NCI-H1436 treated with DMSO at 0.1 percent for 48 hours (cell line): ENCODE results near the gene ANKS1B.
"Not testable (repeated sequence)": the region's sequence is repeated elsewhere in the genome, so short reads cannot be mapped to it uniquely, and the experiment has no call there.

ENCODE experiments used
- DNase-seq: peaks from one replicate; lab custom pipeline; 2025; lab: John Stamatoyannopoulos, UW

Gene ANKS1B

DNA sequence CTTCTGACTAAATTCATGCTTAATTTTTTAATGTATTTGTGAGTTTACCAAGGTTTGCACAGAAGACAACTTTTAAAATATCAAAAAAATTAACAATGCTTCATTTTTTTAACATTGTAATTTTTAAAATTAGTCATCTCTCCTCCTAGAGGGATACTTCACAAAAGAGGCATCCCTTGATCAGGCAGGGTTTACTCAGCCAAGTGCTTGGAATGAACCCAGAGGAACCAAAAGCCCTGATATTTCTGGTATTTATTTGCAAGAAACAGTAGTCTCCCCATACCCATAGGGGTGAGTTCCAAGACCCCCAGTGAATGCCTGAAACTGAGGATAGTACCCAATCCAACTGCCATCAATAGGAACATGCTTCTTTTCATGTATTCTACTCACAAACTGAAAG is 284.7 kb downstream of the ANKS1B start:
- no peak for DNase-seq

DNA sequence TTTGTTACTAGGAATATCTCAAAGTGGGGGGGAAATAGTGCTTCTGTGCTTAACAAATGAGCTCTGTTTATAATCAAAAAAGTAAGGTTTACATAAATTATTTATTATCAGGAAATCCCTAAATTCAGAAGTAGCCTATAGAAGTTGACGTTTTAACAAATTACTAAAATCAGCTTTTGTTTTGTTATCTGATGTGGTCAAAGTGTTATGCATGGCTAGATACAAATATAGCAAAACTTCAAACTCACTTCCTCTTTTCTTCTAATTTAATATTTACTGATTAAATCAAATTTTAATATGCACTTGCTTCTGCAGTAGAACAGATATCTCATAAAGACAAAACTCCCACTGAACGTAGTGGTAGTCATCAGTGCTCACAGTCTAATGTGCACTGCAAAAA is 289.7 kb downstream of the ANKS1B start:
- DNase-seq = no peak

DNA sequence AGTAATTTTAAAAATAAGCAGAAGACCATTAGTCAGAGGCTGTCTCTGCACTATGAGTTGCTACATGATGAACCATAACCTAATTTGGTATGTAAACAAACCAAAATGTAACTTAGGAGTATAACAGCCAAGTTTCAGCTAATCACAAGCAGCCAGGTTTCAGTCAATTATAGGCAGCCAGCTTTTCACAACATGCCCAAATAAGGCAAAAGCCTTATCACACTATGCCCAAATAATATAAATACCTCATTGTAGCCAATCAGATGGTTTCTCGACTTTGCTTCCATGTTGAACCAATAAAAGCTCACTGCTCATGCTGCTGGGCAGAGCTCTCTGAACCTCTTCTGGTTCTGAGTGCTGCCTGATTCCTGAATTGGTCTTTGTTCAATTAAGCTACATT is 298.6 kb downstream of the ANKS1B start:
- no peak for DNase-seq

DNA sequence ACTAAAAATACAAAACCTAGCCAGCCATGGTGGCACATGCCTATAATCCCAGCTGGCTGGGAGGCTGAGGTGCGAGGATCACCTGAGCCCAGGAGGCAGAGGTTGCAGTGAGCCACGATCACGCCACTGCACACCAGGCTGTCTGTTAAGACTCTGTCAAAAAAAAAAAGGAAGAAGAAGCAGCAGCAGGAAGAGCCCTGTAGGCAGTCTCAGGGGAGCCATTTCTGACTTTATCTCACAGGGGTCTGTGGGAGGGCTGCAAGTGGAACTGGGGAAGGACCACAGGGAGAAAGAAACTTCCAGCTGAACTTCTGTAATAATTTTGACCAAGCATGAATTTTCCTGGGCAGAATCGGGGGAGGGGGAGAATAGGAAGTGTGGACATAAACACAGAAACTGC is 304.5 kb downstream of the ANKS1B start:
- no peak for DNase-seq

DNA sequence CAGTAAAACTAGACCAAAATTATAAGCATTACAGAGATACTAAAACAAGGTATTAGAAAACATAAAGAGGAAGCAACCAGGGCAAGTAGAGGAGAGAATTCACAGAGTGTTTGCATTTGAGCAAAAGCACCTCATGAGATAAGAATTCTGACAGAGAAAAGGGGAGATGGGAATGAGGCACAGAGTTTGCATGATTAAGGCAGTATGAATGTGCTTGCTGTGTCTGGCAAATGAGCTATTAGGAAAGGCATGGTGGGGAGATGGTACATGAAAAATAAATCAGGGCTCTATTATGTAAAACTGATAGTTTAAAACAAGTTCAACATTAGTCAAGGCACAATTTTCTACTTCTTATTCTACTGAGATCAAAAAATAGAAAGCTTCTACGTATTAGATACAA is 314.1 kb downstream of the ANKS1B start:
- DNase-seq = no peak

DNA sequence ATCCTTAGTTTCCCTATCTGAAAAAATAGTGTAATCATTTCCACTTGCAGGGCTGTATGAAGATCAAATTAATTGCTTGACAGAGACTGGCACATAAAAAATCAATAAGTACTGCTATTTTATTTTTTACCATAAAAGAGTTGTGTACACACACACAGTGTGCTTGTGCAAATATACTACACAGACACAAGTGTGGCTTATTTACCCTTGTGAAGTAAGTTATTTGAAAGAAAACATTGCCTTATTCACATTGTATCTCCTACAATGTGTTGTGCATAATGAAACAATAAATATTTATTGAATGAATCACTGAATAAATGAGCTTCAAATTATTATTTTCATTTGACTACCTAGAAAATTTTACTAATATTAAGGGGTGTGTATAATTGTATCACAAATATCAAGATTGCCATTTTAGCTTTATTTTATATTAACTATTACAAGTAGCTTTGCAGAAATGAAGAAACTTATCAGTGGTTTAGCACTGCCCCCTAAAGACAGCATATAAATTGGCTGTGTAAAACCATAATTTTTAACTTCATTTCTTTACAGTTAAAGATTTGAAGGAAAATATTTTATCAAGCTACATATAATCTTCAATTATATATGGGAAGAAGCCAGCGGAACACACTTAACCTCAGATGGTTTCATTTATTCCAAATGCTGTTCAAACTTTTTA is 325.9 kb downstream of the ANKS1B start:
- DNase-seq = no peak

DNA sequence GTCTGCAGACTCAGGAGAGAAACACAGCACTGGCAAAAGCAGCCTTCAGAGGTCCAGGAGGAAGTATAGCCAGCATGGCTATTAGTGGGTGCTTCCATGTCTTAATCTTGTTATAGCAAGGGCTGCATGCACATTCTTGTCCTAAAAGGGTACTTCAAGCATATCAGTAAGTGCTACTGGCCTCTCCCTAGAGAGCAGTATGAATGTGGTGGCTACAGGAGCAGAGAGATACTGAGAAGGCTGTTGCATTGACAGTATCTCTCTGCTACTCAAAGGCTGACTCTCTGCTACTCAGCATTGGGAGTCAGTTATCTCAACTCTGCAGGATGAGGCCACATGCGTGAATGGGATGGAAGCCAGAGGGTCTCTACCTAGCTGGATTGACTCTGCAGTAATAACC is 335.2 kb downstream of the ANKS1B start:
- no peak for DNase-seq

DNA sequence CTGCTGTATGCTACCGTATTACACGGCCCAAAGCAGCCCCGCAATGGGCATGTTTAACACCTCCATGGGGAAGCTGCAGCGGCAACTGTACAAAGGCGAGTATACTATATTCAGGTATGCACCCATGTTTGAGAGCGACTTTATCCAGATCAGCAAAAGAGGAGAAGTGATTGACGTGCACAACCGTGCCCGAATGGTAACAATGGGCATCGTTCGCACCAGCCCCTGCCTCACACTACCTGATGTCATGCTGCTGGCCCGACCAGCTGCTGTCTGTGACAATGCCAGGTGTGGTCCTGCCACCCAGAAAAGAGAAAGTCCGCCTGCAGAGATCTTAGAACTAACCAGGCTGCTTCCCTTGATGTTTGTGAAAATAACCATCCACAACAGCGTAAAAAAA is 336.6 kb downstream of the ANKS1B start:
- no peak for DNase-seq

DNA sequence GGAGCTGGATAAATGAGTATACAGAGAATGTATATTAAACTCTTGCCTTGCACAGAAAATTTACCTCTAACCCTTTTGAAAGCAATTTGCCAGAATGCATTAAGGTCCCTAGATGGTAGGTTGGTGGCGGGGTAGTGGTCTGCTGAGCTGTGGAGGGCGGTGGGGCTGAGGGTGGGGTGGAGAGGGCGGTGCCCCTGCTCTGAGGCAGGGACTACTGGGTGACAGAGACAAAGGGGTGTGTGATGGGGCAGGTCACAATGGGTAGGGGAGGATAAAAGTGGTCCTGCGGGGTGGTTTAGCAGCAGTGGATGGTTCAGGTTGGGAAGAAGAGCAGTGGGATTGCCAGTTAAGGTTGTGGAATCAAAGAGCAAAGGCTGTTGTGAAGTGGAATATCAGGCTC is 337.3 kb downstream of the ANKS1B start, which contains the start of gene GARIN6:
TSS of gene GARIN6 (plus strand) at position 301 of the 400 bp plus-strand sequence. CDS start 422 bp downstream, outside the sequence.
- DNase-seq = no peak

DNA sequence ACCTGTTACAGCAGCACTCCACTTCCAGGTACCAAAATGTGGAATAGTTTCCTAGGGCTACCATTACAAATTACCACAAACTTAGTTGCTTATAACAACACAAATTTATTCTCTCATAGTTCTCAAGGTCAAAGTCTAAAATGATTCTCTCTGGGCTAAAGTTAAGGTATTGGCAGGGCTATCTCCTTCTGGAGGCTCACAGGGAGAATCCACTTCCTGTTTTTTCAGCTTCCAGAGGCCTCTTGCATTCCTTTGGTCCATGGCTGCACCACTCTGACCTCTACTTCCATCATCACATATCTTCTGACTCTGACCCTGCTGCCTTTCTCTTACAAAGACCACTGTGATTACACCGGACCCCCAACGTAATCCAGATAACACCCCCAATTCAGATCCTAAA is 340.1 kb downstream of the ANKS1B start:
- DNase-seq = no peak

DNA sequence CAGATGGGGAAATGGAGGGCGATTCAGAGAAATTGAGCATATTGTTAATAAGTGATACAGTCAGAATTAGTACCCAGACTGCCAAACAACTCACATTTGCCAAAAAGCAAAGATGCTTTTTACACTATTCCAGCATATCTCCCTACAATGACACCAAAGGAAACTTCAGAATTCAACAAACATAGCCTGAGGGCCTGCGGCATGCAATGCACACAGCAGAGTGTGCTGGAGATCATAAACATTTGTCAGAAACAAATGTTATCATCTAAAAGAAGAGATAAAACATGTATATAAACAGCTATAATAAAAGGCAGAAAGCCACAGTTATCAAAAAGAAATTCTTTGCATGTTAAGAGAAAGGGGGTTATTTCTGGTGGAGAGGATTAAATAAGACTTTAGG is 357.3 kb downstream of the ANKS1B start:
- no peak for DNase-seq

DNA sequence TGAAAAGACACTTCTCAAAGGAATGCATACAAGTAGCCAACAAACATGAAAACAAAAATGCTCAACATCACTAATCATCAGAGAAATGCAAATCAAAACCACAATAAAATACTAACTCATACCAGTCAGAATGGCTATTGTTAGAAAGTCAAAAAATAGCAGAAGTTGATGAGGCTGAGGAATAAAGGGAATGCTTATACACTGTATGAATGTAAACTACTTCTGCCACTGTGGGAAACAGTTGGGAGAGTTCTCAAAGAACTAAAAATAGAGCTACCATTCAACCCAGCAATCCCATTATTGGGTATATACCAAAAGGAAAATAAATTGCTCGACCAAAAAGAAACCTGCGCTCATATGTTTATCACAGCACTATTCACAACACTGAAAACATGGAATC is 360.1 kb downstream of the ANKS1B start:
- DNase-seq = not testable (repeated sequence)

DNA sequence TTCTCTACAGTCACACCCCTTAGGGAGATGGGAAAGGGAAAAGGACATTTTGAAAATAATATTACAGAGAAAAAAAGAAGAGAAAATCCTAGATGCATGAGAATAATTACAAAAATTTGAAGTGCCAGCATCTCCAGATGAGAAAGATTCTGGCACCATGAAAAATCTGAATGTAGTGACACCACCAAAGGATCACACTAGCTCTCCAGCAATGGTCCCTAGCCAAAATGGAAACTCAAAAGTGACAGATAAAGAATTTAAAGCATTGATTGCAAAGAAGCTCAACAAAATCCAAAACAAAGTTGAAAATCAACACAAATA is 364.6 kb downstream of the ANKS1B start:
- no peak for DNase-seq

DNA sequence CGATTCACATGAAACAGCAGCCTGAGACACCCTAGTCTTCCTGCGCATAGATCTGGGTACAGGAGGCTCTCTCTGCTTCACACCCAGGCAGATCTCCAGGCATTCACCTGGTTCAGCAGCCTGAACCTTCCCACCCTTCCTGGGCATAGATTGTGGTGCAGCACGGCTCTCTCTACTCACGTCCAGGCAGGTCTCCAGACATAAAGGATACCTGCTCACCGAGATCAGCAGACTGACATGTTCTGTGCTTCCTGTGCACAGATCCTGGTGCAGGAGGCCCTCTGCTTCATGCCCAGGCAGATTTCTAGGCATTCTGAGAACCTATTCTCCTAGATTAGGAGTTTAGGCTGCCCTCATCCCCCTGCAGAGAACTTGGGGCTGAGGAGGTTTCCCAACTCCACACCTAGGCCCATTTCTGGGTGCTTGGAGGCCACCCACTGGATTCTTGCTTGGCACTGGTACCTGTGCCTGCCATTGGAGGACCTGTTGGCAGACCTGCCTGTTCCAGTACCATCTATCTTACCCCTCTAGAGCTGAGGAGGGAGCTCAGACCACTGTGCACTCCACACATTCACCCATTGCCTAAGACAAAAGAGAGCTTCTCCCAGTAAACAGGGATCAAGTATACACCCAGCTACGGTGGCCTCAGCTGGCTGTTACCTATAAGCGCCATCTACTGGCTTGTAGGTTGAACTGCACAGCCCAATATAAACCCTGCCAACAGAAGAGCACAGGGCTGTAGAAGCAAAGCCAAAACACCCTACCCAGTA is 365.2 kb downstream of the ANKS1B start:
- DNase-seq = no peak

DNA sequence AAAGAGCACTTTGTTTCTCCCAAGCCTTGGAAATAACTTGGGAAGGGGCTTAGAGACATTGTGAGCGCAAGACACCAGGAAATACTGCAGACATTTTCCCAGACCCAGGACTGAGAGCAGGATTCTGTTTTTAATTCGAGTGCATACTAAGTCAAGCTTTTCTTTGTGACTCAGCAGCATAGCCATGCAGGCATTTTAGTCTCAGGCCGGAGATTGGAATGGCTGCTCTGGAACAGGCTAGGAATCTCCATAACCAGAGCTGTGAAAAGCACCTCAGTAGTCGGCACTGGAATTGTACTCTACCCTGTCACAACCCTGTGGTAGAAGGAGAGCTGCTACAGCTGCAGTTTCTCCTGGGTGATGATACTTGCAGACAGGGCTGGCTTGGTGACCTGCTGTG is 366.1 kb downstream of the ANKS1B start:
- no peak for DNase-seq

DNA sequence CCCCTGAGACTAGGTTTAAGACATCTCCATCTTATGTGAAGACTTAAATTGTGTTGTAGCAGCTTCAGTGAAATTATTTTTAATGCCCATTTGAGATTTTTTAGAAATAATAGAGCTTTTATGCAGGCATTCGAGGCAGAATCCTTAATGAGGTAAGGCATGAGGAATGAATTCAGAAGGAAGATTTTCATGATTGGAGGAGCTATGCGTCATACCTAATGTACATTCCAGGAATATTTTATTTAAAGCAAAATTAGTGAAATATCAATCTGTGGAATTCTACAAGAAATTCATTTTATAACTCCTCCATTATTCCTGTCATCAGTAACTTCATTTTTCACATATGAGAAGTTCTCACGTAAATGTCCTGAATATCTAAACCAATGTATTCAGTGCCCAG is 373.1 kb downstream of the ANKS1B start:
- no peak for DNase-seq

DNA sequence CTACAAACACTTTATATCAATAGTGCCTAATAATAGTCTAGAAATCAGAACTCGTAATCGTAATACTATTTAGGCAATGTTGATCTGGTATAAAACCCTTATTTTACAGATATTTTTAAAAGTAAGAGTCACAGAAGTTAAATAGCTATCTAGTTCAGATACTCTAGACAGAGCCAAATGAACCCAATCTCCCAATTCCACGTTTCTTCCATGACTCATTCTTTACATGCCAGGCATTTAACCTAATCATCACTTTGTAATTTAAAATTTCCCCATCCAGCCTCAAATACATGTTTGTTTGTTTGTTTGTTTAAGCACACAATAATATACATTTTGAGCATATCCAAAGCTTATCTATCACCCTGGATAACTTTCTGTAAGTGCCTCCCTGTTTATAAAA is 373.6 kb downstream of the ANKS1B start:
- DNase-seq = no peak

DNA sequence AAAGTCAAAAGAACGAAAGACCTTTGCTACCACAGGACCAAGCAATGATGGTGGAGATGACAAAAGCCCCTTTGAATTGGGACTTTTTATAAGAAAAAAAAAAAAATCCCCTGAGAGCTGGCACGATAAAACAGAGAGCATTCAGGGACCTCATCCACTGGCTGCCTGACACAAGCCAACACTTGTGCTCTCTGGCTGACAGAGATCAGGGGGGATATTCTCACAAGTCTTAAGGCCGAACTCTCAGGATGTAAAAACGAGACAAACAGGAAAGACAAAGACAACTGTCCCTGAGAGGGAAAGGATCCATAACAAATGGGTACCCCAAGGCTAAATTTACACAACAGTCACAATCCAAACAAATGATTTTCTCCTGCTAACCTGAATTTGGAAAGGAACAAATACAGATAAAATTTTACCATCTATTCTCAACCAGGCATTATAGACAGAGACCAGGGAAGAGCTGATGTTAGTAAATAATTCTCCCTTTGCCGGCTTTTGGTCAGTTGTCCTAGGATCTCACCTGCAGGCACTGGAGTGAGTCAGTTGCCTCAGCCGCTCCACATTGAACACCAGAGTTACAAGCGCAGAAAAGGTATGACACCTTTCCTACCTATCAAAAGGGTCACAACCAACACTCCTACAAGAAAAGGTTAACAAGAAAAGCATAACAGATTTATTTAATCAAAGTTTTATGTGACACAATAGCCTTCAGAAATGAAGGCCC is 375.1 kb downstream of the ANKS1B start:
- DNase-seq = no peak

DNA sequence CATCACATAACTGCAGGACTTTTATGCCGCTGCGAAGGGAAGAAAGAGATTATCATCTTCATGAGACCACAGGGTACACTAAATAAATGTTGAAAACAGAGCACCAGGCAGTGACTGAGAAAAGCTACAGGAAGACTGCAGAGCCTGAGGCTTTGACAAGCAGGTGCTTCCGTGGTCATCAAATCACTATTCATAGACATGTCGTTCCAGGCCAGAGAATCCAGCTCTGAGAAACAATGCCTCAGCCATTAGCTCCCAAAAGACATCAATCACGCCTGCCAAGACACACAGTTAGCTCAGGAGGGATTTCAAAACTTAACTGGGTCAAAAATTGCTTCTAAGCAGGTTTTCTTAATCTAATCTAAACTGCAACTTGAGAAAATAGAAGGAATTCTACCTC is 384.3 kb downstream of the ANKS1B start:
- no peak for DNase-seq

DNA sequence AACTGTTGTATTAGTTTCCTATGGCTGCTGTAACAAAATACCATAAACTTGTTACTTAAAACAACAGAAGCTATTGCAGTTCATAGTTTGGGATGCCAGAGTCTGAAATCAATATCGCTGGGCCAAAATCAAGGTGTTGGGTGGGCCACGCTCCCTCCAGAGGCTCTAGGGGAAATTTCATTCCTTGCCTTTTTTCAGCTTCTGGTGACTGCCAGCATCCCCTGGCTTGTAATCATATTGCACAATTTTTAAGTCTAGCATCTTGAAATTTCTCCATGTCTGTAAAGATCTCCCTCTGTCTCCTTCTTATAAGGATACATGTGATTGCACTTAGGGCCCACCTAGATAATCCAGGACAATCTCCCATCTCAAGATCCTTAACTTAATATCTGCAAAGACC is 386.0 kb downstream of the ANKS1B start:
- no peak for DNase-seq

DNA sequence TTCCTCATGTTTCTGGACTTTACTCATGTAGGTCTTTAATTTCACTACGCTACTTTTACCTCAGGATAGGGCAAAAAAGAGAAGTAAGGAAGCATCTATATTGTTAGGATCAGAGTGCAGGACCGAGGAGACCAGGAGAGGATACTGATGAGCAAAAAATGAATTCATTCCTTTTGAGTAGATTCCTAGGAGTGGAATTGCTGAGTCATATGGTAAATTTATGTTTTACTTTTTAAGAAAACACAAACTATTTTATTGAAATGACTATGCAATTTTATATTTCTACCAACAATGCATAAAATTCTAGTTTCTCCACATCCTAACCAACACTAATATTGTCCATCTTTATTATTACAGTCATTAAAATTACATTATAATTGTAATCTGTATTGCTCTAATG is 388.0 kb downstream of the ANKS1B start:
- DNase-seq = no peak

DNA sequence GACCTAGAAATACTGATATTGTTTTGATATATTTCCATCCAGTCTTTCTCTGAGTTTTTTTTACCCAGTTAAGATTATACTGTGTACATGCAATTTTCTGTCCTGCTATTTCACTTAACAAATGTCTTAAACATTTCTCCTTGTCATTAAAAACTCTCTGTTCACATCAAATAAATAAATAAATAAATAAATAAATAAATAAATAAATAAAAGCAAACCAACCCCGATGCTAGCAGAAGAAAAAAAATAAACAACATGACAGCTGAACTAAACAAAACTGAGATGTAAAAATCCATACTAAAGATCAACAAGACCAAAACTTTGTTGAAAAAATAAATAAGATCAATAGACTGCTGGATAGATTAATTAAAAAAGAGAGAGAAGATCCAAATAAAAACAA is 407.6 kb downstream of the ANKS1B start:
- DNase-seq = not testable (repeated sequence)

DNA sequence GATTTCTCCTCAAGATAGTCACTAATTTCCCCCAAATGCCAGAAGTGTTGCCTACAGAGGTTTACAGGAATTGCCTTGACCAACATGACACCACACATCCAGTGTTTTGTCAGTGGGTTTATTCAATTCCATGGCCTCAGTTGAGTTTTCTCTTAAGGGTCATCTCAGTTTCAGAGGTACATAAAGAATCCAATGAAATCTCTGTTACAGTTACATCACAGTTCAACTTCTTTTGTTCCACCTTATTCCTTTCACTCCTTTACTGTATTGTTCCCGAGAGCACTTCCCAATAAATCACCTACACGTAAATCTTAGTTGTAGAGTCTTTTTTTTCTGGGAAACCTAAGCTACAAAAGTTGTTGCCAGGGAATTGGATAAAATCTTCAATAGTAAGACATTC is 410.8 kb downstream of the ANKS1B start:
- no peak for DNase-seq
